Measurements from ENCODE around the gene KCNJ18.
"Not testable (repeated sequence)": the region's sequence is repeated elsewhere in the genome, so short reads cannot be mapped to it uniquely, and the experiment has no call there.

The KCNJ18 gene

GRCh38 chr17:21702521-21702920 lies 10.2 kb downstream of the KCNJ18 start:
- not testable (repeated sequence) for DNase-seq (ENCODE audit: low read depth in 2 of 3, low spot score in 2 of 3)

- not testable (repeated sequence) for DNase-seq (ENCODE audit: low read depth in 2 of 3, low spot score in 2 of 3)
Measured at GRCh38 chr17:21702940-21703640, 10.8 kb downstream of the KCNJ18 start.

- not testable (repeated sequence) for DNase-seq (ENCODE audit: low read depth in 2 of 3, low spot score in 2 of 3)
Measured at GRCh38 chr17:21703891-21704872, 11.9 kb downstream of the KCNJ18 start.

- DNase-seq (ENCODE audit: low read depth in 2 of 3, low spot score in 2 of 3): no peak
Measured at GRCh38 chr17:21705021-21705601, 12.8 kb downstream of the KCNJ18 start.

GRCh38 chr17:21705746-21706145 lies 13.4 kb downstream of the KCNJ18 start:
- not testable (repeated sequence) for DNase-seq (ENCODE audit: low read depth in 2 of 3, low spot score in 2 of 3)

GRCh38 chr17:21706546-21706945 lies 14.2 kb downstream of the KCNJ18 start:
- not testable (repeated sequence) for DNase-seq (ENCODE audit: low read depth in 2 of 3, low spot score in 2 of 3)

- not testable (repeated sequence) for DNase-seq (ENCODE audit: low read depth in 2 of 3, low spot score in 2 of 3)
Measured at GRCh38 chr17:21707131-21707530, 14.8 kb downstream of the KCNJ18 start.

GRCh38 chr17:21707711-21708611 lies 15.6 kb downstream of the KCNJ18 start:
- not testable (repeated sequence) for DNase-seq (ENCODE audit: low read depth in 2 of 3, low spot score in 2 of 3)

- DNase-seq (ENCODE audit: low read depth in 2 of 3, low spot score in 2 of 3): not testable (repeated sequence)
Measured at GRCh38 chr17:21708612-21709535, 16.6 kb downstream of the KCNJ18 start.

GRCh38 chr17:21709994-21710393 lies 17.7 kb downstream of the KCNJ18 start:
- not testable (repeated sequence) for DNase-seq (ENCODE audit: low read depth in 2 of 3, low spot score in 2 of 3)

GRCh38 chr17:21710486-21710885 lies 18.2 kb downstream of the KCNJ18 start:
- DNase-seq (ENCODE audit: low read depth in 2 of 3, low spot score in 2 of 3): not testable (repeated sequence)

GRCh38 chr17:21711182-21711581 lies 18.9 kb downstream of the KCNJ18 start:
- DNase-seq (ENCODE audit: low read depth in 2 of 3, low spot score in 2 of 3): no peak

- DNase-seq (ENCODE audit: low read depth in 2 of 3, low spot score in 2 of 3): not testable (repeated sequence)
Measured at GRCh38 chr17:21713020-21713419, 20.7 kb downstream of the KCNJ18 start.

- not testable (repeated sequence) for DNase-seq (ENCODE audit: low read depth in 2 of 3, low spot score in 2 of 3)
Measured at GRCh38 chr17:21713631-21714030, 21.3 kb downstream of the KCNJ18 start.

- not testable (repeated sequence) for DNase-seq (ENCODE audit: low read depth in 2 of 3, low spot score in 2 of 3)
Measured at GRCh38 chr17:21714676-21715075, 22.4 kb downstream of the KCNJ18 start.

- DNase-seq (ENCODE audit: low read depth in 2 of 3, low spot score in 2 of 3): not testable (repeated sequence)
Measured at GRCh38 chr17:21715877-21716276, 23.6 kb downstream of the KCNJ18 start.

- not testable (repeated sequence) for DNase-seq (ENCODE audit: low read depth in 2 of 3, low spot score in 2 of 3)
Measured at GRCh38 chr17:21718971-21719370, 26.6 kb downstream of the KCNJ18 start.

- DNase-seq (ENCODE audit: low read depth in 2 of 3, low spot score in 2 of 3): not testable (repeated sequence)
Measured at GRCh38 chr17:21719511-21720226, 27.3 kb downstream of the KCNJ18 start.

- DNase-seq (ENCODE audit: low read depth in 2 of 3, low spot score in 2 of 3): not testable (repeated sequence)
Measured at GRCh38 chr17:21720566-21720965, 28.2 kb downstream of the KCNJ18 start.
